ENCODE measurements around the gene MEIS2.

Gene MEIS2

DNA sequence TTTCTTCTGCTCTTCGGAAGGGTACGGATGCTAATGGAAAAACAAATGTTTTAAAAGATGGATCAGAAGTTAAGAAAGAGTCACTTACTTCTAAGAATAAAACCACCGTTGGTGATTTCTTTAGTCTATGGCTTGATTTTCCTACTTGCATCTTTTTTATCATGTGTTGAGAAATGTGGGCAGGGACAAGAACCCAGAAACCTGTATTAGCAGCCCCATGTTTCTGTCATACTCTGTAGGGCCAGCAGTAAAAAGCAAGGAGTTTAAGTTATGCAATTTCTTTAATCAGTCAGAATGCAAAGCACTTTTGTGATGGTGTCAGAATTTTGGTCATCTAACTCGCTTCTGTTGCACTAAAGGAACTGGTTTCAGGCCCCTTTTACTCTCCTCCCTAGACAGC is 150.0 kb downstream of the MEIS2 start:
- H3K4me3 ChIP-seq (ENCODE audit: low read depth, low read length) = no peak overlapping the region
- DNase-seq (ENCODE audit: low read depth) = no peak

DNA sequence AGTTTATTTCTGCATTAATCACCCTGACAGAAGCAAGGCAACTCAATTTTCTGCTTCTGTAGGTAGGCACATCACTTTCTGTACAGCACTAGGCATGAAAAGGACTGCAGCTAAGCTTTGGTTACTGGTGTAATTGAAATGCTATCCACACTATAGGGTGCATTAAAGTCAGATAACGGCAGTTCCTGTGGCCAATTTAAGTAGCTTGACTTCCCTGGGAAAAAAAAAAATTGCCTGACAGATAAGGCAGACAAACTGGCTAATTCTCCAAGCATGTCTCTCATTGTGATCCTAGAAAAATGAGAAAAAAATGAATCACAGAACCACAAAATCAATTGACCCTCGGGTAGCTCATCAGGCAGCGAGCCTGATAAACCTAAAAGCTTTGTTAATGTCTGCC is 151.4 kb downstream of the MEIS2 start:
- H3K4me3 ChIP-seq (ENCODE audit: low read depth, low read length) = no peak overlapping the region
- DNase-seq (ENCODE audit: low read depth) = no peak

DNA sequence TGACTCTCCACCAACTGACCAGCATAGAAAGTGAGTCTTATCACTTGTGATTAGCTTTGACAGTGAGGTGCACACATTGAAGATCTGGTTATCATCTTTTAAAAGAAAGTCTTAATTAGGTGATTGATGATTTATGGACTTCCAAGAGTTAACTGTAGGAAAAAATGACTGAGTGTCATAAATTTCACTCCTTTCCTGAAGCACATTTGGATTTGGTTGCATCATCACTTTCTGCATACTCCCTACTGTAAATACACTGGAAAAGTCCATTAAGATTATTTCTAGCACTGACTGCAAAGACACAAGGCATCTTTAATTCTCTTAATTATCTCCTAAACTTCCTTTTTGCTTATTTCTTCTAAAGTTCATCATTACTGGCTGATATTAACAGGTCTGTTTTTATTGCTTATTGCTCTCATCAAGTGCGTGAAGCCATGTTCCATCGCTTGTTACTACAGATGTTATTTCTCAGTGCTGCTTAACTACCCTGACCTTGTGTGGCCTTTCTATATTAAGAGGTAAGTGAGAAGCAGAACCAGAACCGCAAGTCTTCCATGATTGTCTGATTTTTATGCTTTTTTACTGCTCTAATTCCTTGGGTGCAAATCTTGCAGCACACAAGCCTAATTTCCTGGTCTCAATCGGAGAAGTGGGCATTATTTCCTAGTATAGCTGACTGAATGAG is 153.2 kb downstream of the MEIS2 start:
- no peak for DNase-seq (ENCODE audit: low read depth)
- no peak overlapping the region for H3K4me3 ChIP-seq (ENCODE audit: low read depth, low read length)

DNA sequence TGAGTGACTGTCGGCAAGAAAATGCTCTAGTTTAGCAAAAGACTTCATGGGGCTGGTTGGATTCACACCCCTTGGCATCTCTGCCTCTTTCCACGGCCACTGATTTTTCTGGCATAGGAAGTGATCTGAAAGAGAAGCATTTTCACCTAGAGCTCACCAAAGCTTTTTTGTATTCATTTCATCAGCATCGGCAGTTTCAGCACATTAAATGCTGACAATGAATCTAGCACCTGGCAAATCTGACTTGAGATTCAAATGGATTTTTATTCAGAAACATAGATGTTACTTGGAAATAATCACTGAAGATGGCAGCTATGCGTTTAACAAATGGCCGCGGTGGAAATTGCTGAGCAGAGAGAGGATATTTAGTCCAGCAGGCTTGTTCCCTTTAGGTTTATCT is 155.9 kb downstream of the MEIS2 start:
- DNase-seq (ENCODE audit: low read depth) = no peak
- no peak overlapping the region for H3K4me3 ChIP-seq (ENCODE audit: low read depth, low read length)

DNA sequence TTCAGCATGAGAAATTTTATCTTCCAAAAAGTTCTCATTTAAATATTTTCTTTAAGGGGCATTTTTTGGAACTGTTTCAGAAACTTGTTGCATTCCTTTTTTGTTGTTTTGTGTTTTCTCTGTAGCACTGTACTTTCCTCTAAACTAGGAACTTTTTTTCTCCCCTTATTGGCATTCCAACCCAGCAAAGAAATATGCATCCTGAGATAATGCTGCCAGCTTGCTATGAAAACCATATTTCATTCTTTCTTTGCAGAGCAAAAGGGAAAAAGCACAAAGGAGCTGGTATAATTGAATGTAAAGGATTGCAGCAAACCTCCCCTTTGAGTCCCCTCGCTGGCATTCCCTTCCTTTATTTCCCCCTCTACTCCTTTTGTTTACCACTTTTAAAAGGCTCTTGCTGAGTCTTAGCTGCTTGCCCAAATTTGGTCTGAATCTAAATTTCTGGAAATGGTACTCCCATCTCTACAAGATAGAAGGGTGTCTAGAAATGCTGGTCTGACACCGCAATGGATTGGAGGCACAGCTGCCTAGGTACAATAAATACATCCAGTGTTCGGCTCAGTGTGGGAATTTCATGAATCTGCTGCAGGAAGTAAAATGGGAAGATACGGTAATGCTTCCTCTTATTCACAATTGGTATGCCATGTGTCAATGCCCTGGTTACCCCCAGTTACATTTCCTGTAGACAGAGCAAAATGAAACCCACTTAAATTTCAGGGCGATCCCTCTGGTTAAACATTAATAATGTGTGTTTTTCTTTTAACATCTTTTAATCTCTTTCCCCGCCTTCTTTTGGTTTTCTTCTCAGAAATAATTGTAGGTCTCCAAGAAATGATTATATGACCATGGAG is 156.6 kb downstream of the MEIS2 start:
- H3K4me3 ChIP-seq (ENCODE audit: low read depth, low read length) = no peak overlapping the region
- DNase-seq (ENCODE audit: low read depth) = no peak

DNA sequence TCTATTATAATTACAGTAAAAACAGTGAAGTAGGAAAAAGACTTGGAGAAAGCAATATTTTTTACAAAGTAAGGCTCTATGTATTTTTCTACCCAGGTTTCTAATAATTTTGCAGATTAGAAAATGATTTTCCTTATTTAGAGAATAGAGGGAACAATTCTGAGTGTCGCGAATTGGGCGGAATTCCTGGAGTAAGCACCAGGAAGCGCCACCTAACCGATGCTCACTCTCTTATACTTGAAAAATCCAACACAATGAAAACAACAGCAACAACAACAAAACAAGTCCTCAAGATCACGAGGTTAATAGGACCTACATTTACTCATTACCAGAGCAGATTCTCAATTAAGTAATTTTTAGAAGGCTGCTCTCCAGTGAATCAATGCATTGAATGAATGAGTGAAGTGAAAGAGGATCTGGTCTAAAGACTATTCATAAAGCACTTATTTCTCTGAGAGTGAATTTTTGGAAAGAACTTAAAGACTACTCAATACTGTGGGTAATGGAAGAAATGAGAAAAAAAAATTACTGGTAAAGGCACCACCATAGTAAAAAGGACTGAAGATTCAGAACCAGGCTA is 158.0 kb downstream of the MEIS2 start:
- DNase-seq (ENCODE audit: low read depth) = no peak

DNA sequence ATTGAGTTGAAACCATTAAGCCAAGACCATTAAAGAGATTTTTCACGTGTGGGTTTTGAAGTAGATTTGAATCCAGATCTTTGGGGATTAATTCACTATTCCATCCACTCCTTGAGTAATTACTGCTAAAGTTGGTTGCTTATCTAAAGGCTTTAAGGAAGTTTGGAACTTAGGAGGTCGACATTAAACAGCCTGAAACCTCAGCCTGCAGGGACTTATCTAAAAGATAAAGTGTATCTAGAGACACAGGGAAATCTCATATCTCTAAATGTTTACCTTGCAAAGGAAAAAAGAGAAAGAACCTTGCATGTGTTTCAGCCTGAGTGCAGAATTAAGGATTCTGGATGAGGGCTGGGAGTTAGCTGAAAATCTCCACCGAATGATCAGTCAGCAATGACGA is 158.6 kb downstream of the MEIS2 start:
- no peak for DNase-seq (ENCODE audit: low read depth)
- no peak overlapping the region for H3K4me3 ChIP-seq (ENCODE audit: low read depth, low read length)

More for the DNA sequence above, 158.0 kb downstream of the MEIS2 start:
- no peak overlapping the region for H3K4me3 ChIP-seq (ENCODE audit: low read depth, low read length)

DNA sequence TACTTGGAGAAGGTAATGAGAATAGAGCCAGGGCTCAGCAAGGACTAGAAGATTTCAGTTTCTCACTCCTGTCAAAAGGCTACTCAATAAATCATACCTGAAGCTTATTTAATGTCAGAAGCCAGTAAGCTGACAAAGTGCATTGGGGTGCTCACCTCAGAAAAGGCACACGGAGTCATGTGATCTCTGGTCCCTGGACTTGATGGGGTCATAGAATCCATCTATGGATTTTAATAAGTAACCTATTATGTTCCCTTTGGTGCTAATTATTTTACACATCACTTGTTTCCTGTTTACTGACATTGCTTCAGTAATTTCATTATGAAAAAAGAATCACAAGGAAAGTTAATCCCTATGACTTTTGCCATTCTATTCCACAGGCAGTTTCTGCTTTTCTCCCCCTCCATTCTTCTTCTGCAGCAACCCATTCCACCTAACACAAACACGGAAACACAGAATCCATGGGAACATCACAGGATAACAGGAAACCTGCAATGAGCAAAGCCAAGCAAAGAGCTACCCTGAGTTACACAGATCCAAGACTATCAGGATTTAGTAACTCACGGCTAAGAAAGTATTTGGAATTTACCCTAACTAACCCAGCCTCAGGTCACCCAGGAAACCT is 159.6 kb downstream of the MEIS2 start:
- H3K4me3 ChIP-seq (ENCODE audit: low read depth, low read length) = no peak overlapping the region
- no peak for DNase-seq (ENCODE audit: low read depth)

DNA sequence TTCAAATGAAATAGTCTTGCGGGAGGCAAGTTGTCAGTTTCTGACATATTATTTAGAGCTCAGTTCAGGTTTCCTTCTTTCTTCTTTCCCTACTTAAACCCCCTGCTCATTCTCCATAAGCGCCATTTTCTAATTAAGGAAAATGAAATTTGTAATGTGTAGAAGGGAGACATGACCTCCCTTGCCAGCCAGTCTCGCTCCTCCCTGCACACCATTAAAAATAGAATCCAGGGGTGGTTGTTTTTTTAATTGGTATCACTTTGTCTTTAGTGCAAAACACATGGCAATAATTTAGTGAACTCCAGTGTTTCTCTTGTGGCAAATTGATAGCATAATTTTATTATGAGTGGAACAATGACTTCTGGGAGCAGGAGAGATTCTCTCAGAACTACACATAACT is 160.1 kb downstream of the MEIS2 start:
- no peak for DNase-seq (ENCODE audit: low read depth)
- no peak overlapping the region for H3K4me3 ChIP-seq (ENCODE audit: low read depth, low read length)

DNA sequence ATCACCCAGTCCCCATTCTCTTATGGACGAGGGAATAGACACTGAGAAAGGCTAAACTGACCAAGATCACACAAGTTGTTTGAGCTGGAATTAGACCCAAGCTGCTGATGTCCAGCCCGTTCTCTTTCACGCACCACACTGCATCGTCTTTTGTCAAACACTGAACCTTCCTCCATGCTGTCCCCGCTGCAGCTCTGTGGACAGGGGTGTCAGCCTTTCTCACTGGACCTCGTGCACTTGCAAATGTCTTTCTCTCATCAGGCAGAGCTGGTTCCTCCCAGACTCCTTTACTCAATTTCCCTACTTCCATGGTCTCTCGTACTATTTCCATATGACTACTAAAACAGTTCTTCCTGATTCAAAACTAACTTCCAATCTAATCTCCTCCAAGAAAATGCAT is 161.6 kb downstream of the MEIS2 start:
- H3K4me3 ChIP-seq (ENCODE audit: low read depth, low read length) = no peak overlapping the region
- no peak for DNase-seq (ENCODE audit: low read depth)

DNA sequence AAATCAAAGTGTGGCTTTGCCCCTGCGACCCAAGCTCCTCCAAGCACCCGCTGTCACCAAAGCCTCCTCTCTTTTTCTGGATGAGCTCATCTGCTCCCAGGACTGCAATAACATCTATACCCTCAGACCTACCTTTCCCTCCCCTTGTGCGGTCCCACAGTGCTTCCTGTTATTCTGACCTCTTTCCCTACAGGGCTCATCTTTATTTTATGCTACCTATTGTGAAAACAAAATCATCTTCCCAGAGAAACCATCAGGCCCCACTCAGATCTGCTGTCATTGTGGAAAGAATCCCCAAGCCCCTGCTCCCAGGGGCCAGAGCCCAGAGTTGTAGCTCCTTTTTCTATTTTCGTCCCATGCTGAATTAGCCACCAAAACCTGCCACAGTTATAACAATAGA is 162.2 kb downstream of the MEIS2 start:
- H3K4me3 ChIP-seq (ENCODE audit: low read depth, low read length) = no peak overlapping the region

DNA sequence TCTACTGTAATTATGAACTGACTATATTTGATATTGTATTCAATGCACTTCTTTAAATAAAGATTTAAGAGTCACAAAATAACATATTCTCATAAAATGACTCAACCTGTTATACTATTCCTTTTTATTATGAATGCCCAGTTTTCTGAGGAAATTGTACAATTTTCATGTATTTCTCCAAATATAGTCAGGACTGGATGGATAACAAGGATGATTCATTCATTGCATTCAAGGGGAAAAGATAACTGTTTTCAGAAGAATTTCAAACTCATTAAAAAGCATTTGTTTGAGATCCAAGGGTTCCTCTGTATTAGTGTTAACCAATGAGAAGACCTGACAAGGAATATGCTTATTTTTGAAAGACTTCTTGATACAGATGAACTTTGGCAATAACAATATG is 163.7 kb downstream of the MEIS2 start:
- no peak overlapping the region for H3K4me3 ChIP-seq (ENCODE audit: low read depth, low read length)
- DNase-seq (ENCODE audit: low read depth) = no peak

More for the DNA sequence above, 162.2 kb downstream of the MEIS2 start:
- no peak for DNase-seq (ENCODE audit: low read depth)

DNA sequence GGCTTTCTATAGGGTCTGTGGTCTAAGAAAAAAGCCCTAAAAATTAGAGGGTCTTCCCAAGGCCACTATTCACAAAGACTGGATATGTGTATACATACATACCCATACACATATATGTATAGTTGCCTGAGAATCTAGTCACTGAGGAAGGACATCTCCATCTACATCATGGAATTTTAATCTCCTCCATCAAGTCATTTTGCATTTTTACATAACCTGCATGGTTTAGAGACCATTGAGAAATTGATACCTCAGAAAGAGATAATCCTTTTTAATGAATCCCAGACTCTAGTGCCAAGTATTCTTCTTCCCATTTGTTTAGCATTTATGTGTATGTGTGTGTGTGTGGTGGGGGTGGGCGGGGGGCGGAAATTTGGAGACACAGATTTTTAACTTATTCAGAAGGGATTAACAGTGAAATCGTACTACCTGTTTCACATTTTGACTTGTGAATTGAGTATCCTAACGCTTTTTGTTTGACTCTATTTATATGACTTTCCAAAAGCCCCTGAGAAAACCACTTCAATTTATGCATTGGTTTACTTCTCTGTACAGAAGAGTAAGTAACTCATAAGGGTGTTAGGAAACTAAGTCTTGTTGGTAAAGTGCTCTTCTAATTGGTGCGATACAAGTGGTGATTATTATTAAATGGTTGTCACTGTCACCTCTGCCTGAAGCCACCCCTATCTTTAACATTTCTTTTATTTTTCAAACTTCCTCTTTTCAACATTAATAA is 166.9 kb downstream of the MEIS2 start:
- DNase-seq (ENCODE audit: low read depth) = no peak
- no peak overlapping the region for H3K4me3 ChIP-seq (ENCODE audit: low read depth, low read length)

DNA sequence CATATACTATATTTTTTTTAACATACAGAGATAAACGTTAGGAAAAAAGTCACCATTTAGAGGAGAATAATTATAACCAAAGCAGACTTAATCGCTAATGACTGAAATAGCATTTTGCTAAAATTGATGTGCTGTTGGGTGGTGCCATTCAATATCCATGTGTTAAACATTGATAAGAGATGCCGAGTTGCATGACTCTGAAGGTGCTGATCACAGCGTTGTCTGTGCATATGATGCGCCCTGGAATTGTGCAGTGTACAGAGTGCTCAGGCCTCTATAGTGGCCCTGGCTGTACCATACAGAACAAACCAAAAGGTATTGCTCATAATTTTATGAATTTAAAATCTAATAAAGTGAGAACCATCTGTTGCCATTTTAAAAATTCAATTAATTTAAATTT is 168.3 kb downstream of the MEIS2 start:
- no peak for DNase-seq (ENCODE audit: low read depth)
- H3K4me3 ChIP-seq (ENCODE audit: low read depth, low read length) = no peak overlapping the region

DNA sequence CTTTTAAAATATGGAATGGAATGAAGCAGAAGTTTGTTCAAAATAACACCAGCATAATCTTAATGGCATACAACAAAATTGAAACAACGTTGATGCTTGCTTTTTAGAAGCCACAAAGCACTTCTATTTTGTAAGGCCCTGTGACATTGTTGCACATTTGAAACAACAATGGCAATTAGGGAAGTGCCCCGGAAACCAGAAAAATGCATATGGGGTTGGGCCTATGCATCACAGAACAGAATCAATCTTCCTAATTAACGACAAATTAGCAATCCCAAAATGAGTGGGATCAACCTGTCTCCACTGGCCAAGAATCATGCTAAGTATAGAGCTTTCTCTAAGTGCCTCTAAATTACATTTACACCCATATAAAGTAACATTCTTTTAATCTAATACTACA is 168.9 kb downstream of the MEIS2 start:
- DNase-seq (ENCODE audit: low read depth) = no peak
- H3K4me3 ChIP-seq (ENCODE audit: low read depth, low read length) = no peak overlapping the region

DNA sequence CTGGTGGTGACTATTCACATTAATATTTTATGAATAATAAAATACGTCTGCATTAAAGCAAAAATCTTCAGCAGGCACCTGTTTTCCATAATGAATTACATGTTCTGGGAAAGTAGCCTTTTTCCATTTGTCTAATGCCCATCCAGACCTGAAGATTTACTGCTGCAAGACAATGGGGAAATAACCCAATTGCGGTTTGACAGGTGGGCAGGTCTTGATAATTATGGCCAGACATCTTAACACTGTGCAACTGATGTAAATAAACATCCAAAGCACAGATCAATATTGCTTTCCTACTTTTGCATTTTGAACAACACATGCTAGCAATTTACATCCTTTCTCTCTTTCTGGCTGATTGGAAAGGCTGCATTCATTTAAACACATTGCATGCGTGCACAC is 173.9 kb downstream of the MEIS2 start:
- DNase-seq (ENCODE audit: low read depth) = no peak

DNA sequence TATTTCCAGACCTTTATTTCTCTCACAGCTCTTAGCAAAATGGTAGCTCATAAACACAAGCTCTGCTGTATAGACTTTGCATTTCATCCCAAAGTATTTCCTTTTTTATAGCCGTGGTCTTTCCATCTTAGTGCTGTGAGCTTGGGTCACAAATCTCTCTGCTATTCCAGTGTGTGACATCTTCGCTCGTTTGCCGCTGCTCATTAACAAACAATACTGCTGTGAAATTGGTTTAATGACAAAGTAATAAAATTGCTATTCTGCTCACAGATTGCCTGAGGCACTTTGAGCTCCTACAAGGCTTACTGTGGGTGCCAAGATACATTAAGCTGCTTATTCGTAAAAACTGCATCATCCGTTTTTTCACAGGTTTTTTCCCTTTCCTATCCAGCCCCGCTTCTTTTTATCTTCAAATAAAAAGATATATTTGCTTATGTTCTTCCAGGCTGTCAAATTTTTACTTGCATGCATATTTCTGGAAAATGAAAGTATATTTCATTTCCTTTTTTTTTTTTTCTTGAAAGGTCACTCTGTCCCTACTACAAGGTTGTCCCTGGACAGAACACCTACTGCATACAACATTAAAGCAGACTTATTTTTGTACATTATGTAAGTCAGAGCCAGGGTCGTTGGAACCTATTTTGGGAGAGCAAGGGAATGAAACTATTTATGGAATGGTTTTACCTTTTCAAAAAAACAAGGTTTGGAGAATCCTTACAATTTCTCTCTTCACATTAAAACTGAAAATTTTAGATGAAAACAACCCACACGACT is 174.5 kb downstream of the MEIS2 start:
- H3K4me3 ChIP-seq (ENCODE audit: low read depth, low read length) = no peak overlapping the region
- DNase-seq (ENCODE audit: low read depth) = no peak

More for the DNA sequence above, 173.9 kb downstream of the MEIS2 start:
- H3K4me3 ChIP-seq (ENCODE audit: low read depth, low read length) = no peak overlapping the region

DNA sequence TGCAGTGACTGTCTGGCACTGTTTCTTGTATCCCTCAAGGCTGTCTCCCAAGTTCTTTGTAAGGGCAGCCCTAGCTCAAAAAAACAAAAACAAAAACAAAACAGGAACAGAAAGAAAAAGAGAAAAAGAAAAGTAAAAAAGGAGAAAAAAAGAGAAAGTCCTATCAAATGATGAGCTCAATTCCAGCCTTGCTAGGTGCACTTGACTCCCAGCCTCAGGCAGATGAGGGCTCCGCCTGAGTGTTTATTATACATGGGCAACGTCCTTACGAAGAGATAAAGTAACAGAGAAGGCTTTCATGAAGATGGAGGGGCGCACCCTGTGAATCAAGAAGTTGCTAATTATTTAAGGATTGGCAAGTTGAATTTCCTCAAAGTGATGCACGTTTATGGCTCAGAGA is 175.3 kb downstream of the MEIS2 start:
- no peak for DNase-seq (ENCODE audit: low read depth)
- H3K4me3 ChIP-seq (ENCODE audit: low read depth, low read length) = no peak overlapping the region

DNA sequence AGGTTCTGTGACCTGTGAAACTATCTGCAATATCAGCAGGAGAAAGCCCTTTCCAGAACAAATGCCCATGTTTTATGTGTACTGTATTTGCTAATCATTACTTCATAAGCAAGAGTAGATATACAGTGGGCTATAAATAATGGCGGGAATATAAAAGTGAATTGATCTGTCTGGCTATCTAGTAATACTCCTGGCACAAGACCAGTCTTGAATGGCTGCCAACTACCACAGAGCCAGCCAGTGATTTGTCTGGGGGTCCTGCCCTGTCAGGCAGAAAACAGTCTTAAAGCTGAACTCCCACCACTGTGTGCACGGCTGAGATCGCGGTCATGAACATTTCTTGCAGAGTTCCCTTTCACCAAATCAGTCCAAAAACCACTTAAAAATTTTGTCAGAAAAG is 176.3 kb downstream of the MEIS2 start:
- DNase-seq (ENCODE audit: low read depth) = no peak
- H3K4me3 ChIP-seq (ENCODE audit: low read depth, low read length) = no peak overlapping the region

Data from skeletal muscle cell (primary cell).